PFSK-1 (cell line): ENCODE data around the gene DCTPP1.

Experiments used
- FOXP2 ChIP-seq: optimal IDR thresholded peaks from 2 replicates; pipeline ENCODE3; 2011; ENCODE audit warnings: borderline replicate concordance, control low read depth, inconsistent platforms; ENCODE audit not compliant: insufficient read depth; ENCODE audit errors: extremely low read length, extremely low read depth
- POLR2AphosphoS5 ChIP-seq: IDR thresholded peaks from 2 replicates; pipeline ENCODE4 v1.6.1; 2012; ENCODE audit warnings: low read depth, mild to moderate bottlenecking, control low read depth, low read length, moderate library complexity
- SIN3A ChIP-seq: IDR thresholded peaks from 2 replicates; pipeline ENCODE4 v1.6.1; 2012; ENCODE audit warnings: mild to moderate bottlenecking, low read length, moderate library complexity, borderline replicate concordance; ENCODE audit not compliant: insufficient read depth
- TAF1 ChIP-seq: IDR thresholded peaks from 2 replicates; pipeline ENCODE4 v1.6.1; 2012; ENCODE audit warnings: low read length, control low read depth, borderline replicate concordance; ENCODE audit not compliant: insufficient read depth
- TF ChIP-seq, protein P1 (sequence below), 2 experiments: IDR thresholded peaks; 2 replicates each; pipeline versions ENCODE4 v1.6.1 to v1.8.0; 2011 to 2012; ENCODE audit warnings: low read depth in 2 of 2, low read length in 2 of 2, control low read depth in 1 of 2, inconsistent platforms in 1 of 2, mild to moderate bottlenecking in 1 of 2, moderate library complexity in 1 of 2; ENCODE audit not compliant: insufficient read depth in 1 of 2

Gene DCTPP1

DNA sequence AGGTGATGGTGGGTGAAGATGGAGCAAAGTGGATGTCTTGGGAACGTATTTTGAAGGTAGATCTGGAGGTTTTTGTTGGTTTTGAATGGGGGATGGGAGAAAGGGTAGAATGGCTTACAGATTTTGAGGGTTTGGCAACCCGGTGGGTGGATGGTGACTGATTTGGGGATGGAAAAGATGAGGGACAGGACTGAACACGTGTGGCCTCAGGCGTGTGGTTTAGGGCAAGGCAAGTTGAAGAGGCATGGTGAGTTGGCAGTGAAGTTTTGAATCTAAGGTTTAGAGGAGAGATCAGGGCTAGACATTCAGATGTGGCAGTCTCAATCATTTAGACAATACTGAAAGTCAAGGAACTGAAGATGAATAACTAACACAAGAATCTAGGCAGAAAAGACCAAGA lies 5.0 kb upstream of the DCTPP1 start:
- no peak for TF ChIP-seq SIN3A

- TF ChIP-seq FOXP2 = no peak
- TF ChIP-seq, protein P1, sequence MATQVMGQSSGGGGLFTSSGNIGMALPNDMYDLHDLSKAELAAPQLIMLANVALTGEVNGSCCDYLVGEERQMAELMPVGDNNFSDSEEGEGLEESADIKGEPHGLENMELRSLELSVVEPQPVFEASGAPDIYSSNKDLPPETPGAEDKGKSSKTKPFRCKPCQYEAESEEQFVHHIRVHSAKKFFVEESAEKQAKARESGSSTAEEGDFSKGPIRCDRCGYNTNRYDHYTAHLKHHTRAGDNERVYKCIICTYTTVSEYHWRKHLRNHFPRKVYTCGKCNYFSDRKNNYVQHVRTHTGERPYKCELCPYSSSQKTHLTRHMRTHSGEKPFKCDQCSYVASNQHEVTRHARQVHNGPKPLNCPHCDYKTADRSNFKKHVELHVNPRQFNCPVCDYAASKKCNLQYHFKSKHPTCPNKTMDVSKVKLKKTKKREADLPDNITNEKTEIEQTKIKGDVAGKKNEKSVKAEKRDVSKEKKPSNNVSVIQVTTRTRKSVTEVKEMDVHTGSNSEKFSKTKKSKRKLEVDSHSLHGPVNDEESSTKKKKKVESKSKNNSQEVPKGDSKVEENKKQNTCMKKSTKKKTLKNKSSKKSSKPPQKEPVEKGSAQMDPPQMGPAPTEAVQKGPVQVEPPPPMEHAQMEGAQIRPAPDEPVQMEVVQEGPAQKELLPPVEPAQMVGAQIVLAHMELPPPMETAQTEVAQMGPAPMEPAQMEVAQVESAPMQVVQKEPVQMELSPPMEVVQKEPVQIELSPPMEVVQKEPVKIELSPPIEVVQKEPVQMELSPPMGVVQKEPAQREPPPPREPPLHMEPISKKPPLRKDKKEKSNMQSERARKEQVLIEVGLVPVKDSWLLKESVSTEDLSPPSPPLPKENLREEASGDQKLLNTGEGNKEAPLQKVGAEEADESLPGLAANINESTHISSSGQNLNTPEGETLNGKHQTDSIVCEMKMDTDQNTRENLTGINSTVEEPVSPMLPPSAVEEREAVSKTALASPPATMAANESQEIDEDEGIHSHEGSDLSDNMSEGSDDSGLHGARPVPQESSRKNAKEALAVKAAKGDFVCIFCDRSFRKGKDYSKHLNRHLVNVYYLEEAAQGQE (IDR thresholded peaks at IDR 0.05; ENCODE audit: insufficient read depth in 1 of 2, low read depth in 2 of 2, low read length in 2 of 2) = no peak
- no peak for TF ChIP-seq TAF1
- TF ChIP-seq POLR2AphosphoS5 = no peak
- no peak for TF ChIP-seq SIN3A
Observed at GRCh38 chr16:30430428-30430970, 669 bp upstream of the DCTPP1 start.

- TF ChIP-seq, protein P1 (IDR thresholded peaks at IDR 0.05; ENCODE audit: insufficient read depth in 1 of 2, low read depth in 2 of 2, low read length in 2 of 2) = no peak
- TF ChIP-seq POLR2AphosphoS5 = no peak
- no peak for TF ChIP-seq TAF1
- no peak for TF ChIP-seq SIN3A
- no peak for TF ChIP-seq FOXP2
Observed at GRCh38 chr16:30429418-30429677, 482 bp downstream of the DCTPP1 start.

- TF ChIP-seq POLR2AphosphoS5 = no peak
- no peak for TF ChIP-seq FOXP2
- no peak for TF ChIP-seq SIN3A
- TF ChIP-seq TAF1 = no peak
- TF ChIP-seq, protein P1 (IDR thresholded peaks at IDR 0.05; ENCODE audit: insufficient read depth in 1 of 2, low read depth in 2 of 2, low read length in 2 of 2) = no peak
Observed at GRCh38 chr16:30428055-30428454, 1.8 kb downstream of the DCTPP1 start.

GRCh38 chr16:30421010-30421409 lies 8.8 kb downstream of the DCTPP1 start:
- no peak for TF ChIP-seq FOXP2

DNA sequence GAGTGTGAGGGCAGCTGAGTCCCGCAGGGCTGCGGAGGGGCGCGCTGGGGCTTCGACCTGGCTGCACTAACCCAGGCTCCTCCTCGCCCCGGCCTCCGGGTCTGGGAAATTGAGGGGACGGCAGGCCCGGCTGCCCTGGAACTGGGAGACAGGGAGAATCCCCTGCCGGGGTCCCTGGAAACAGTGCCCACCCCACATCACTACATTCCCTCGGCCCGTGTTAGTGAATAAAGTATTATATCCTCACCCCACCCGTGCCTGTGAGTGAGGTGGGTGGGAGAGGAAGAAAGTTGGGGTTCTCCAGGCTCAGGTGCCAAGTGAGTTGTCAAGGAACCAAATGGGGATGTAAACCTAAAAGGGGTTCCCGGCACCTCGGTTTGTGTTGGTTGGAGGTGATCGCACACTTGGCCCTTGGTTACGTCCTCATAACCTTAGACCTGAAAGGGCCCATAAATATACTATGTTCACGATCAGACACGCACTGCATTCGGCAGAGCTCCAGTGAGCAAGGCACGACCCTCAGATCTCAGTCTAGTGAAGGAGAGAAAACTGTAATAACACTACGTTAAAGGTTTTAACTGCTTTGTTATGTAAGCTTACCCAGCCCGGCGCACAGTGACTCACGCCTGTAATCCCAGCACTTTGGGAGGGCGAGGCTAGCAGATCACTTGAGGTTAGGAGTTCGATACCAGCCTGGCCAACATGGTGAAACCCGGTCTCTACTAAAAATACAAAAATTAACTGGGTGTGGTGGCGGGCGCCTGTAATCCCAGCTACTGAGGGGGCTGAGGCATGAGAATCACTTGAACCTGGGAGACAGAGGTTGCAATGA lies 11.3 kb downstream of the DCTPP1 start:
- TF ChIP-seq, protein P1 (IDR thresholded peaks at IDR 0.05; ENCODE audit: insufficient read depth in 1 of 2, low read depth in 2 of 2, low read length in 2 of 2) = no peak
- TF ChIP-seq TAF1 = no peak
- no peak for TF ChIP-seq FOXP2
- no peak for TF ChIP-seq POLR2AphosphoS5
- TF ChIP-seq SIN3A = no peak
